Measurements from ENCODE around the gene WIPF3.

The WIPF3 gene

DNA sequence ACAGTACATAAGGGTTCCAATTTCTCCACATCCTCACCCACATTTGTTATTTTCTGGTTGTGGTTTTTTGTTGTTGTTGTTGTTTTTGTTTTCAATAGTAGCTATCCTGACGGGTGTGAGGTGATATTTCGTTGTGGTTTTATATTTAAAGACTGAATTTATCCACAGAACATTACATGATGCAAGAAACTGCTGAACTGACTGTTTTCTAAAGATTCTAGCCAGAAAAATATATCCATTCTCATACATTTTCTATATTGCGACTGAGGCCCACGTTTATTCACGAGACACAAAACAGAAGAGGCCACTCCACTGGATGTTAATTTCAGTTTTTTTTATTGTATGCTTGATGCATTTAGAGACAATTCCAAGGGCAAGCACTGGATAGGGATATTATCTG is 113.5 kb downstream of the WIPF3 start:
- DNase-seq, result no peak

DNA sequence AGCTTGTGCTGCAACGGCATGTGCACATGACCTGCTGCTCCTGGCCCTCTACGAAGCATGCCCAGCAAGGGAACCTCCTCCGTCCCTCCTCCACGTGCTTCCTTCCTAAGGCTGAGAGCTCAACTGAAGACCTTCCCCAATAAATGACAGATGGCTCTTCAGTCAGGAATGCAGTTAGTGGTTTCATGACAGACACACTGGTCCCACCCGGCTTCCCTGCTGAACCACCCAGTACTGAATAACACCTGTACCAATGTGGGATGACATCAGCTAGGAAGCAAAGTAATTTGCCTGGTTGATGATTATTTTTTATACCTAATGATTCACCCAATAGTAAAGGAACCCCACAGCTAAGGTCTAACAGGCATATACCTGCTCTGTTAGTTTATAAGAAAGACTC is 114.2 kb downstream of the WIPF3 start:
- DNase-seq, result no peak

DNA sequence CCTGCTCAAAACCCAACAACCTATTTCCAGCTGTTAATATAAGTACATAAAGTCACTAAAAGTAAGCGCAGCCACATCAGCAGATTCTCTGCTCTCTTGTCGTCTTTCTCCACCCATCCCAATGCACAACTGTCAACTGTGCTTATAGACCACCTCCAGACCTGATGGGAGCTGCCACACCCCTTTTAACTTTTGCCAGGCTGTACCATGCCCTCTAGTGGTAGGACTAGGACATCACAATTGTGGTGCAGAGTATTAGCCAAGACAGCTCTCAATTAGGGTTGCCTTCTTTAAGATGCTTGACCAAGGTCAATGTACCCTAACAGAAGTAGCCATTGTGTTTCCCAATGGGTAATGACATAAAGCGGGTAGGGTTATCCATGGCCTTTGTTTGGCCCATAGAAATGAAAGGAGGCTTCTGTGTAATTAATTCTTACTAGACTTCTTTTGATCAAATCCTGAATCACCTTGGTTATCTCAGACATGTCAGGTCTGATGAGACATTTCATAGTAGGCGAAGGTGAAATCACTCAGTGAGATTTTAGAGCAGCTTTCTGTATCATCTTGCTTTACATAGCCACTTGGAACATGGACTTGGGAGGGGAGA is 115.2 kb downstream of the WIPF3 start:
- DNase-seq, result peak; percentile 71

DNA sequence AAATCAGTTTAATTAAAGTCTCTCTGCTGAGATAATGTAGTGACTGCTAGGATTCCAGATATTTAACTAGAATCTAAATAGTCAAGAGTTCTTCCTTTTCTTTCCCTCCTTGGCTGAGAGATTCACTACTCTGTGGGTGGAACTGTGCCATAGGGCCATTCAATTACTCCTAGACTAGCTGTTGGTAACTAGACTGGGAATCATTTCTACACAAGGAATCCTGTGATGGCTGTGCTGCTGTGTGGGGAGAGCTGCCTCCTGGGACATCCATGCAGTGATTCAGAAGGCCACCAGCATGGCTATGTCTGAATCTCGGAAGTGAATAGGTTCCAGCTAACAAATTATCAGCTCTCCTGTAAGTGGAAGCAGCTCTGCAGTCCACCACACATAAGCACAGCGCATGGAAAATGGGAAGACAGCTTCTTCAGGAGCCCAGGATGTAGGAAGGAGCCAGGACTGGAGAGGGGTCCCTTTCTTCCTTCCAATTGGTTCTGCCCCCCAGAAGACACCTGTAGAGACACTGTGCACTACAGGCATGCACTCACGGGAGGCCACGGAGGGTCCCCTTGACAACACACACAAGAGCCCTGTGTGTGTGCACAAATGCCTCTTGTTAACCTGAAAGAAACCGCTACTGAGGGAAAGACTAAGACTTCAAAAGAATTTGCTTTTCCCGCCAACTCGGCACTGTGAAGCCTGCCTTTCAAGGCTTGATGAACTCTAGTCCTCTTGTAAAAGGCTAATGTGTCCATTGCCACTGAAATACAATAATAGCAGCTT is 116.8 kb downstream of the WIPF3 start:
- no peak for DNase-seq

DNA sequence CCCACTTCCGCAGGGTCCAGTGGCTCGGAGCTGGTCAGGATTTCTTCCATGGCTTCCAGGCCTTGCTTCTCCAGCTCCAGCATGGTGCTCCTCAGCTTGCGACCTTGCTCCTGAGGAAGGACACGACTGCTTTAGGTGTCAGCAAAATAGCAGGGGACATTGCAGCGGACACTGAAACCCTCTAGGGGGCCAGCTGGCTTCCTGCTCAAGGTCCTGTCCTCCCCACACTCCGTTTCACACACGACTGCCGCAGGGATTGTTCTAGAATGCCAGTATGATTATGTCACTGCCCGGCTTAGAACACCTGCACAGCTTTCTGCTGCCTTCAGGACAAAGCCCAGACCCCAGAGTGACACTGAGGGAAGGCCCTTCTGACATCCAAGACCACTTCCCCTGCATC is 117.7 kb downstream of the WIPF3 start:
- no peak for DNase-seq

DNA sequence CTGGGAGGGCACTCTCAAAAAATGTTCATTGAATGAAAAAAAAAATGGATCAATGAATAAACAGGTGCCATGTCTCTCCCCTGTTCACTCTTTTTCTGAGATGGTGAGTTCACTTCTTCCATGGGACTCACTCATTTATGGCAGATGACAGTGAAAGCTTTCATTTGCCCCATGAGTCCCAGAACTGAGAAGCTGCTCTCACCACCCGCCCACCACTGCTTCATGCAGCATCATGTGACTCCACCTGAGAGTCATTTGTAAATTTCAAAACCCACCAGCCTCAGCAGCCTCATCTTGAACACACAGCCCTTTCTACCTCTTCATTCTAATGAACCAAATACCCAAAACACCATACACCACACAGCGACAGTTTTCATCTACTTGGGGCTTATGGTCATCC is 118.4 kb downstream of the WIPF3 start:
- DNase-seq, result no peak

DNA sequence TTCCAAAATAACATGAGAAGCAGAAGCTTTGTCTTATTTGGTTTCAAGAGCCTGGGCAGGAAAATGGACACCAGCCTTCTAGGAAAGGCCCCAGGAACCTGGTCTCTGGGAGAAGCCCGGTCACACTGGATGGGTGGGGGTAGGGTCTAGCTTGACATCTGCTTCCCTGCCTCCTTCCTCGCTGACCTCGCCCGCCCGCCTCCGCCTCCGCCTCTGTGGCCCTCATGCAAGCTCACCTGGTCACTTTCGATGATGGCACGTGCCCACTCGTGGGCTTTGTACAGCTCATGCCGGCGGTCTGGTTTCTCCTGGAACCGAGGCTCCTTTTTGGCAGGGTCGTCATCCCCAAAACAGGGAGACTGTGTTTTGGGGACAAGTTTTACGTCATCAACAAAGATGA is 119.9 kb downstream of the WIPF3 start:
- no peak for DNase-seq

DNA sequence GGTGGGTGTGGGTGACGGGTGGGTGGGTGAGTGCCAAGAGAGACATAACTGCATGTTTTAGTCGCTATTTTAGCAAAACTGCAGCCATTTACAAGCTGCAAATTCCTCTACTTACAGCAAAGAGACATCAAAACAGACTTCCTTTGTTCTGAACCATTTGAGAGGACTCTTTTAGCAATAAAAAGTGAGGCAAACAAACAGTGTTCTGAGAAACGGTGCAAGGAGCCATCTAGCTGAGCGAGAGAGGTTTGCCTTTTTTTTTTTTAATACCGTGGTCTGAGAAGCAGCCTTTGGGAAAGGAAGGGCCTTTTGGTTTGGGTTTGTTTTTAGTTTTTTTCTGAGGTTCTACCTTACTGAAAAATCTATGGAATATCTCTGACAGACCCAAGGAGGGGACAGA is 120.4 kb downstream of the WIPF3 start:
- no peak for DNase-seq

DNA sequence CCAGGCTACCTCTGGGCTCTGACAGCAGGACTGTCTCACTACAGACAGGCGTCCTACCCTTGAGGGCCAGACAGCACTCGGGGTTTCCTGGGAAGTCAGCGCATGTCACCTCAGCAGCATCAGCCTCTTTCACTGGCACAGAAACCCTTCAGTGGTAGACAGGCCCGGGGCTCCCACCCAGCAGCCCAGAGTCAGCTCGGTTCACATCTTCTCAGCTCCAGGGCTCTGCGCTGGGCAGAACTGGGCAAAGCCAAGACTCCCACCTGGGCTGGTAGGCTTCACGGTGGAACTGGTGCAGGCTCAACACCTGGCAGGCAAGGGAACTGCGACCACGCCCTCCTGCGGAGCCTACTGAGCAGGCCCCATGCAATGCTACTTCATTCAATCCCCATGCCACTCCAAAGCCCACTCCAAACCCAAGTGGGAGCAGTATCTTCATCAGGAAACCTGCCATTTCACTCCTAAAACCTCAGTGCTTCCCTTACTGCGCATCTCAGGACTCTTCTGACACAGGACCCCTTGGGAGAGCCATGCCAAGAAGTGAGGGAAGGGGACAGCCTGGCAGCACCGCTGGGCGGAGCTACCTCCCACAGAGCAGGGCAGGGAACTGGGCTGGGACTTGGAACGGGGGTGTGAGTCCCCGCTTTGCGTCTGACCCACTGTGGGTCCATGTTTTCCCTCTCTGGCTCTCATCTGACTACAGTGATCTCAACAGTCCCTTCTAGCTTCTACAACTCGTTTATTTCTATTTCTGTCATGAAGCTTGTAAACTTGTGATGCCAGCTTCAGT is 122.9 kb downstream of the WIPF3 start:
- no peak for DNase-seq

DNA sequence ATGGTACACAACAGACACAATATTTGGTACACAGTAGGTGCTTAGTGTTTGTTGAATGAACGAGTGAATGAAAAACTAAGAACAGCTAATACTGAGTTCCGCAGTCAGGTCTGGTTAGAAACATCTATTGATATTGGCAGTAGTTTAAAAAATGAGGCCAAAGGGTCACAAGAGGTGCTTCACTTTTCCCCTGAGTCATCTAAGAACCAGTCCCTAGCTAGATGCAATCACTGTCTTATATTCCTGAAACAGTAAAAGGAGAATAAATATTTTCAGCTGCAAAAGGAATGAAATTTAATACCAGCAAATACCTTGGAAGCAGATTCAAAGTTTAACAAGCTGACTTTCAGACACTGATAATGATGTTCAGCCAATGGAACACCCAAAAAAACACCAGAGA is 128.8 kb downstream of the WIPF3 start:
- DNase-seq, result no peak

DNA sequence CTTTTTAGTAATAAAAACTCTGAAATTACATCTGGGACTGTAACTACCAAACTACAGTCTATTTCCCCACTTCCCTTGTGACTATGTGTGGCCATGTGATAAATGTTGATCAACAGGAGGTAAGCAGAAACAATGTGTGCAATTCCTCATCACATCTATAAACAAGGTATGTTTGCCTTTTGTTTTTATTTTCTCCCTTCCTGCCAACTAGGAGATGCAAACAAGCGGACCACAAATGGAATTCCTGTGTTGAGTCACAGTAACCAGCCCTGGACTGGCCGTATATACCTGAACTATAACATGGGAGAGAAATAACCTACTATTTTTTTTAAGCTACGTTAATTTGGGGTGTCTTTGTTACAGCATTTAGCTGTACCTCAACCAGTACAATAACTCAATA is 130.8 kb downstream of the WIPF3 start:
- no peak for DNase-seq

DNA sequence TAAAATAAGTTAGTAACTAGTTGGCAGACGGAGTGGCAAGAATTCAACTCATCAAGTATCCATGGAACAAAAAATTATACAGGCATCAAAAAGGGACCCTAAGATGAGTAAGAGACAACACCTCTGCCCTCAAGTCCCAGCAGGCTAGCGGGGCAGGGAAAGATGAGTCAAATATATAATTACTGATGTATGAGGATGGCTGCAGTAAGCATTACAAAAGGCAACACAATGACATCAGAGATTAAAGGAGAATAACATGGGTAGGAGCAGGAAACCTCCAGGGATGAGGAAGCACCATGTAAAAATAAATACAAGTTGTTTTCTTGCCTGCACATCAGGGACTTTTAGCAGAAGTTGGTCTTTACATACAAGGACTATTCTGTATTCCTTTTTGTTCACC is 133.9 kb downstream of the WIPF3 start:
- DNase-seq, result no peak

DNA sequence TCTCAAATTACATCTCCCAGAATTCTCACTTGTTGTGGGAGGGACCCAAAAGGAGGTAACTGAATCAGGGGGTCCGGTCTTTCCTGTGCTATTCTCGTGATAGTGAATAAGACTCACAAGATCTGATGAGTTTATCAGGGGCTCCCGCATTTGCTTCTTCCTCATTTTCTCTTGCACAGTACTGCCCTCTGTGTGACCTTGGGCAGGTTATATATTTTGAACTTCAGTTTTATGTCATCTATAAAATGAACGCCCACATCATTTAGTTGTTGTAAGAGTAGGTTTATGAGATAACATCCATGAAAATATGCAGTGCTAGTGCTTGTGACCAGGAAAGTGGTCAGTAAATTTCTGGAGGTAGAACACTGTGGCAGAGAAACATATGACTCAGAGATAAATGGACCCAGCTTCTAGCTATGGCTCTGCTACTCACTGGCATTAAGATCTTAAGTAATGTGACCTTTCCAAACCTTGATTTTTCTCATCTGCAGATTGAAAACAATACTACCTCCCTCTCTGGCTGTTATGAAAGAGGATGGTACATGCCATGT is 139.0 kb downstream of the WIPF3 start:
- DNase-seq, result no peak

DNA sequence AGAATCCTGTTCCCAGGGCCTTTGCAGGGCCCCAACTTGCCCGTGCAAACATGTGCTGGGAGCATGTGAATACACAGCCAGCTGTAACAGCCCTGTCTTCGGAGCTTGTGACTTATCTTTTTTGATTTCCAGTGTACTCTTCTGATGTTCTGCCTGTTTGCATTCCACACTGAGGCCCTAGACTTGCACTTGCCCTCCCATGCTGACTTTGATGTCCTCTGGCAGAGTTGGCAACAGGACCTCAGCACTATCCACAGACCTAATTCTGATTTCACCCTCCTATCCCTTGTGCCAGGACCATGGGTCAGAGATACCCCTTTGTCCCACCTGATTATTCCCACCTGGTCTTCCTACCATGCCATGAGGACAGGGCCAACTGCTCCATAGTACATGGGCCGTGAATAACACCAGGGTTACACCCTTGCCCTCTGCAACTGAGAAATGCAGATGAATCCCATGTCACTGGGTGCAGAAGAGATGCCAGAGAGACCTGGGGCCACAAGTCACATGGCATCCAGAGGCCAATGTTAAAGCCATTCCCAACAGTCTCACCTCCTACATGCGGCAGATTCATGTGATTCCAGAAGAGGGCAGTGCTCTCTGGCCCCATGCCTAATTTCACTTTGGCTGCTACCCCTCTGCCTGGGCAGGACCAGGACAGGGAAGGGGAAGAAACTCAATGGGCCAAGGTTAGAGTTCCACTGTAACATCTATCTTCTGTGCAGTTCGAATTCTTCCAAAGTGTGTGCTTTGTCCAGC is 140.3 kb downstream of the WIPF3 start:
- no peak for DNase-seq

DNA sequence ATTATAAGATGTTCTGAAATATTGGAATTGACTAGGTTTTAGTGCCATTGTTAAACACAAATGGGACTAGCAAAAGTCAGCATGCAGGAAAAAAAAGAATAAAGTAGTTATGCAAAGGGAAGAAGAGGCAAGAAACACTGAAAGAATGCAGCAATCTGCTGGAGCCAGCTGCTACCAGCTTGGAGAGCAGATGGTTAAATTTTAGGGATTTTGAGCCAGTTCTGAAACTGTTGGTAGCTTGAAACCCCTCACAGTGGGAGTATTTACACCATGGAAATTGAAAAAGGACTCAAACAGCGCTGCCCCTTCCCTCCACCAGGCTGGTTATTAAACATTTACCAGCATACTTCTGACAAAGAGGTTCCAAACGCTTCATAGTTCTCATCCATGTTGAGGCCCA is 142.3 kb downstream of the WIPF3 start:
- DNase-seq, result no peak

DNA sequence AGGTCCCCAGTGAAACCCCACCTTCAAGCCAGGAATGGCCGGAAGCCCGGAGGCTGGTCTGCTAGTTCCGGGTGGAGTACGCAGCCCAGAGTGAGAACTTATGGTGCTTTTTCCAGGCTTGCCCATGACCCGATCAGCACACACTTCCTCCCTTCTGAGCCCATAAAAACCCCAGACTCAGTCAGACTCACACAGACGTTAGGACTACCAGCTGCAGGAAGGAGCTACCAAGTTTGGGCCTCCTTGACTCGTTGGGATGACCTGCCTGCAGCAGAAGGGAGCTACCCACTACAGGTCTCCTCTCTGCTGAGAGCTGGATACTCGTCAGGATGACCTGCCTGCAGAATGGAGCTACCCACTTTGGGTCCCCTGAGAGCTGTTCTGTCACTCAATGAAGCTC is 144.2 kb downstream of the WIPF3 start:
- no peak for DNase-seq

DNA sequence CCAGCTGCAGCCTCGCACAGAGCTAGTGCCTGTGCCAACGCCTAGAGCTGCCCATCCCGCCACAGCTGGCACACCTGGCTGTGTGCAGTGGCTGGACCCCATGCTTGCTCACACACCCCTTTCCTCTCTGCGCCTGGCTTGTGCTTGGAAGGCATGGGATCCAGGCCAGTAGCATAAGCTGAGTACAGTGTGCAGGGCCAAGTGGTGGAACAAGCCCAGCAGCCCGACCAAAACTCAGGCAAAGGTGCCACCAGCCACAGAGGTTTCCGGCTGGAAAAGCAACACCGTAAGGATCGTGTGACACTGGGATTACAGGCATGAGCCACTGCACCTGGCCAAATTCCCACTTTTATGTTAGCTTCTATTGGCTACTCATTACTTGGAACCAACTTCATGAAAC is 144.9 kb downstream of the WIPF3 start:
- DNase-seq, result no peak

DNA sequence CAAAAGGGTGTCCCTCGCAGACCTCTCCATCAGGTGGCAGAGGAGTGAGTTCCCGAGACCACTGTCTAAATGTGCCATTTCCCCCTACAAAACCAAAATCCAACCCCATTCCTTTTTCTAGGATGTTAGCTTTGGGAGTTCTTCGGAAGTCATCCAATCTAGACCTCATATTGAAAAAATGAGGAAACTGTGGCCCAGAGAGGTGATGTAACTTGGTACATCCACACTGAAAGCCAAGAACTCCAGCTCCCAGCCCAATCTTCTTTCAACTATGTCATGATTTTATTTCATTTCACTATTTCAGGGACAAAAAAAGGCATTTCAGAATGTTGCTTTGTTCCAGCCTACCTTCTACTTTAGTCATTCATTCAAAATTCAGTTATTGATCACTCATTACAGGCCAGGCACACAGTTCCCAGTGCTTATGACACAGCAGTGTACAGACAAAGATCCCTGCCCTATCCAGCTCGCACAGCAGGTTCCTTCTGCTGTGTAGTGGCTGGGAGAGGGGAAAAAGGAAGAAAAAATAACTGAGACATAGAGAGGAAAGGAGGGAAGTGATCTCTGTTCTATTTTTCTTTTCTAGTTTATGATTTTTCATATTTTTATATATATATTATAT is 147.5 kb downstream of the WIPF3 start:
- DNase-seq, result no peak

DNA sequence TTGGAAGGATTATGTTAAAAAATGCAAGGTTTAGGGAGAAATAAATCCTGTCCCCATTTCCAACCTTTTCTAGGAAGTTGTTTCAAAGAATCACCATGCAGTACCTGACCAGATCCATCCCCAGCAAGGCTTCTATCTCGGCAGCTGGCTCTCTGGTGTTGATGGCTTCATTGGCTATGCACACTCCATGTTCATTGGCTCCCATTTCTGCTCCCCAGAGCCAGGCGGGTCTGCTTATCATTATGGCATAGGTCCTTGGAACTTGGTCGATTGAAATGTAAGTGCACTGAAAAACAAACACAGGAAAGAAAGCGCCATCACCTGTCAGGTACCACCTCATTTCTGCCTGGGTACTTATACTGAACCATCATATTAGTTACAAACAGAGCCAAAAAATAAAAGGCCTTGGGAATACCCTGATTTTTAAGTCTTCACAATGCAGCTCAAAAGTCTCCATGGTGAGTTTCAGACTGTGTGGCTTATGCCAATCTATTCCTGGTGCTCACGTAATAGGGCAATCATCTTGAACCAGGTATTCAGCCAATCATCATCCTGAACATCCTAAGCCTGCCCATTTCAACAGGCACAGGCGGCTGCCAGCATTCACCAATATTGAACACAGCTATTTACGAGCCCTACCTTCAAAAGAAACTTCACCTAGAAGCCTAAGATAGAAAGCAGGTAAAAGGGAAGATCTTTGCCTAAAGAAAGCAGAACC is 148.9 kb downstream of the WIPF3 start:
- no peak for DNase-seq

DNA sequence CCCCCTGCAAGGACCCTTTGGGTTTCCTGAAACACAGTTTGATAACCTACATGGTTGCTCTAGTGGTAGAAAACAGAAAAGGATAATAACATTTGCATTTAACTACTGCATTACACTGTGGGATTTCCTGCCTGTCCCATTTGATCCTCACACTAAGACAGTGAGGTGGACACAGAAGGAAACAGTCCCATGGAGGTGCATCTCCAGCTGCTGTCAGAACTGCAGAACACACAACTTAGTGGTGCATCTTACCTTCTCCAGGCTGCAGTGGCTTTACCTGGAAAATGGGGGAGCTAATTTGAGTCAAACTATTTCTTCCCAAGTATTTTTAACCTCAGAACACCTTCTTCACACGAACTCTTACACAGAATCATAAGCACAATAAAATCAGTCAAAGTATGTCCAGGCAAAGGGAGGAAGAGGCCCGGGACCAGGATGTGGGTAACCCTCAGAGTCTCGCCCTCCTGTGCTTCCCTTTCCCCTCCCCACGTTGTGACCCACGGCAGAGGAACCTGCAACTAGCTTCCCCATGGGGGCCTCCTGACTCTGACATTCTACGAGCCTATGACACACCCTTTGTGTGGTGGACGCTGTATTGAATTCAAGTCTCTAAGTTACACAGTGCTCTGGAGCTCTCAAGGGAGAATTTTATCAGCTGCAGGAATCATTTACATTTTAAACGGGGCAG is 149.6 kb downstream of the WIPF3 start:
- no peak for DNase-seq

DNA sequence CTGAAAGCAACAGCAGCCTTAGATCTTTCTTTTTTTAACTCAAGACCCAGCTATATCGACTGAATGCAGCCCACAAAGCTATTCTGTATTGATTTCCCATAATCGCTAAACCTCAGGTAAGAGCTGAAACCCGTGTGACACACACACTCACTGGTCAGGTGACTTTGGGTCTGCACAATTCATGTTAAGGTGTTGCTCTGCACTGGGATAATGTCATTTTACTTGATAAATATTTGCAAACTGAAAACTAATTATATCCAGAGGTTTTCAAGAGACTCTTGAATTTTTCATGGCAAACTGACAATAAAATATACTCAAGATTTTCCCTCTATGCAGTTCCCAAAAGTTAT is 150.2 kb downstream of the WIPF3 start:
- no peak for DNase-seq
